Right lobe of liver (tissue), 6 donors: ENCODE measurements around the gene FAM219A. TPM values are rescaled to one million over a fixed set of nuclear protein-coding genes. Genes with fewer than 3 reads are reported as not detected.
A peak's percentile ranks its signal among the peaks of the same experiment; 100 is the strongest.

Source experiments
- ATAC-seq, 4 donors: fragments of 200-7000 bp; cut with Tn5 transposase; one replicate each; pipeline ENCODE4 v1.9.1; 2020; ENCODE audit warnings: mild to moderate bottlenecking in 4 of 4, moderate library complexity in 4 of 4
- DNase-seq, 3 donors: peaks; one replicate each; pipeline ENCODE4 v3.0.0-alpha.2; 2020
- H3K27ac ChIP-seq, 3 donors: fragments of 200-600 bp; one replicate each; pipeline ENCODE4 v1.8.0; 2022
- H3K27me3 ChIP-seq, 2 donors: fragments of 200-600 bp; one replicate each; pipeline ENCODE4 v1.8.0; 2022
- H3K36me3 ChIP-seq, 4 donors: fragments of 200-600 bp; sonication (generic) in 1 of 4; one replicate each; pipeline versions ENCODE4 v1.5.1 to v1.8.0; 2017 to 2022; ENCODE audit warnings: control low read depth in 1 of 4
- H3K4me1 ChIP-seq, 4 donors: fragments of 200-600 bp; sonication (generic) in 1 of 4; one replicate each; pipeline versions ENCODE4 v1.5.1 to v1.8.0; 2017 to 2022; ENCODE audit warnings: control low read depth in 1 of 4
- H3K4me3 ChIP-seq, 3 donors: fragments of 200-600 bp; one replicate each; pipeline ENCODE4 v1.8.0; 2022
- H3K9me3 ChIP-seq, 4 donors: fragments of 200-600 bp; sonication (generic) in 1 of 4; one replicate each; pipeline versions ENCODE4 v1.5.1 to v1.8.0; 2017 to 2022; ENCODE audit warnings: control low read depth in 1 of 4
- CTCF ChIP-seq, 4 donors: fragments of 200-600 bp in 3 of 4; fragments of 450-650 bp in 1 of 4; IDR thresholded peaks; one replicate each; pipeline versions ENCODE4 v1.5.1 to v1.8.0; 2016 to 2022; ENCODE audit warnings: antibody characterized with exemption in 4 of 4, mild to moderate bottlenecking in 2 of 4
- POLR2A ChIP-seq: fragments of 450-650 bp; IDR thresholded peaks from one replicate; pipeline ENCODE4 v1.6.1; 2017; ENCODE audit warnings: antibody characterized with exemption, mild to moderate bottlenecking
- WGBS: methylation state at CpG from one replicate; pipeline ENCODE4 v1.1.6; 2018; ENCODE audit warnings: low coverage, low lambda C conversion rate; ENCODE audit not compliant: insufficient coverage; ENCODE audit errors: missing lambda C conversion rate; 5-methylcytosine and 5-hydroxymethylcytosine counted together
- intact Hi-C, 2 donors: fragments of 100-400 bp; cut with DNase I; formaldehyde crosslinking; loops; one replicate each; pipeline versions ENCODE4 v1.11.2 to v1.14.1; 2022
- total RNA-seq, 6 experiments: library from RNA; depleted of rRNA in 2 of 6; stranded (reverse); fragments of >200 nt in 2 of 6; fragmentation: NEBNext Ultra II Directional in 3 of 6; extraction: Animal tissue kit (Norgen Biotek cat#: 25700) in 3 of 6; gene quantifications; one replicate each; pipeline versions ENCODE4 v1.1.0 to v1.2.4, GENCODE V29; 2016 to 2023
- donor health status: DM: no; HTN: yes; CAD: no.
- donor health status: DM: no; HTN: no; CAD: no.
- donor health status: DM: no; HTN: no; CAD: no.
- donor health status: DM: no; HTN: yes; CAD: no.
- donor health status: DM: no; HTN: yes; CAD: no.

The FAM219A gene
- total RNA-seq, 6 experiments from 2014 or later = 4.1 to 10.7 (median 5.3) TPM

GRCh38 chr9:34384368-34385165 lies 73.8 kb downstream of the FAM219A start:
- DNase-seq = peak in 1 of 3 donors; percentile 40
- TF ChIP-seq POLR2A (no peak), CTCF (IDR thresholded peaks at IDR 0.05) (no peak)
- peak; percentile 6 to 41 (median 24) for ATAC-seq
- no peaks in the 10 kb centered on the region for H3K27me3 ChIP-seq
- H3K36me3 ChIP-seq = no peaks in the 10 kb centered on the region
- intact Hi-C loops = no loop called here
- H3K4me3 ChIP-seq = no peak overlapping the region
- H3K27ac ChIP-seq = peak overlapping the region in 1 of 3 donors; percentile 29
- peaks cover 0 to 17% (median 2%) of the 10 kb centered on the region in 4 donors for H3K4me1 ChIP-seq
- no peaks in the 10 kb centered on the region for H3K9me3 ChIP-seq
- WGBS = 56% methylated on average over 5 of the region's 7 CpGs

GRCh38 chr9:34383904-34384303 lies 74.5 kb downstream of the FAM219A start:
- H3K4me1 ChIP-seq = peaks cover 0 to 21% (median 2%) of the 10 kb centered on the region in 4 donors
- H3K27me3 ChIP-seq = no peaks in the 10 kb centered on the region
- no peaks in the 10 kb centered on the region for H3K36me3 ChIP-seq
- DNase-seq (no peak), ATAC-seq (no peak)
- intact Hi-C loops = no loop called here
- 80% methylated on average over 3 of the region's 4 CpGs for WGBS
- no peak overlapping the region for H3K4me3 ChIP-seq
- no peak for TF ChIP-seq POLR2A
- no peak for TF ChIP-seq CTCF (IDR thresholded peaks at IDR 0.05)
- H3K9me3 ChIP-seq = no peaks in the 10 kb centered on the region
- H3K27ac ChIP-seq = peak overlapping the region in 1 of 3 donors; percentile 29

GRCh38 chr9:34382879-34383278 lies 75.5 kb downstream of the FAM219A start:
- DNase-seq = peak in 1 of 3 donors; percentile 25

GRCh38 chr9:34382054-34382453 lies 76.3 kb downstream of the FAM219A start:
- TF ChIP-seq CTCF (IDR thresholded peaks at IDR 0.05) (no peak), POLR2A (no peak)
- 100% methylated on average over 1 of the region's 5 CpGs for WGBS
- intact Hi-C loops = no loop called here
- Histone ChIP-seq H3K36me3 (no peaks in the 10 kb centered on the region), H3K4me1 (peaks cover 0 to 22% (median 2%) of the 10 kb centered on the region in 4 donors), H3K9me3 (no peaks in the 10 kb centered on the region), H3K27me3 (no peaks in the 10 kb centered on the region), H3K27ac (no peak overlapping the region), H3K4me3 (no peak overlapping the region)
- no peak for ATAC-seq
- no peak for DNase-seq

More at GRCh38 chr9:34382879-34383278, 75.5 kb downstream of the FAM219A start:
- Histone ChIP-seq H3K27ac (no peak overlapping the region), H3K4me3 (no peak overlapping the region), H3K9me3 (no peaks in the 10 kb centered on the region), H3K4me1 (peaks cover 0 to 22% (median 2%) of the 10 kb centered on the region in 4 donors), H3K36me3 (no peaks in the 10 kb centered on the region), H3K27me3 (no peaks in the 10 kb centered on the region)
- WGBS = 96% methylated on average over 2 of the region's 3 CpGs
- no peak for TF ChIP-seq CTCF (IDR thresholded peaks at IDR 0.05)
- TF ChIP-seq POLR2A = no peak
- no peak for ATAC-seq
- intact Hi-C loops = no loop called here
